ENCODE results near the gene DOCK8.

The DOCK8 gene

DNA sequence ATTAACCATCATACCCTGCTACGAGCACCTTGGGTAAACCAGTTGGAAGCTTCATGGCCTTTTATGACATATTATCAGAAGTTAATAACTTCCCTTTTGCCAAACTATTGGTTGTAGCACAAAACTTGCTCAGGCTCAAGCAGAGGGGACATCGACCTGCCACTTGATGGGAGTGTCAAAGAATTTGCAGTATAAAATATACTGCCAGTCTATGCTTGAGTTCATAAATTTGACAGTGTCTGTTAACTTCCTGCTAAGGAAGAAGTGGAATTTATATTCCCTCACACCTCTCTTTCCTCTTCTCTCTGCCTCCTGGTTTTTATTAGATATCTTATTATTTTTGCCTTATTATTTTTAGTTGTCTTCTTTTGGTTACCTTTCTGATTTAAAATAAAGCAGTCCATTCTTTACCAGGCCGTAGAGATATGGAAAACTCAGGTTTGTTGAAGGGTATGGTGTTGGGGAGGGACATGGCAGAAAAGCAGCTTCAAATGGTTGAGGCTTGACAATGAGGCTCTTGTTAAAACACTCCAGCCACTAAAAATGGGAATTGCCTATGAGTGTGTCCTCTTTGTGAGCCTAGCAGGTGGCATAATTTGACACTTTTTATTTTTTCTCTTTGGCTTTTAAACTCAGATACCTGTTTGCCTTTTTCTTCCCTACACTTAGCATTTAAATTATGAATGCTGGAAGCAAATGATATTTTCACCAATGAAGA lies 298.0 kb downstream of the DOCK8 start:
- no peak for DNase-seq

All from NCI-H774 (cell line).